Measurements from ENCODE around the gene MARCO. TPM values are rescaled to one million over a fixed set of nuclear protein-coding genes. Genes with fewer than 3 reads are reported as not detected.

MARCO gene
- total RNA-seq, 1 experiment from 2014 or later: 0.26 TPM

DNA sequence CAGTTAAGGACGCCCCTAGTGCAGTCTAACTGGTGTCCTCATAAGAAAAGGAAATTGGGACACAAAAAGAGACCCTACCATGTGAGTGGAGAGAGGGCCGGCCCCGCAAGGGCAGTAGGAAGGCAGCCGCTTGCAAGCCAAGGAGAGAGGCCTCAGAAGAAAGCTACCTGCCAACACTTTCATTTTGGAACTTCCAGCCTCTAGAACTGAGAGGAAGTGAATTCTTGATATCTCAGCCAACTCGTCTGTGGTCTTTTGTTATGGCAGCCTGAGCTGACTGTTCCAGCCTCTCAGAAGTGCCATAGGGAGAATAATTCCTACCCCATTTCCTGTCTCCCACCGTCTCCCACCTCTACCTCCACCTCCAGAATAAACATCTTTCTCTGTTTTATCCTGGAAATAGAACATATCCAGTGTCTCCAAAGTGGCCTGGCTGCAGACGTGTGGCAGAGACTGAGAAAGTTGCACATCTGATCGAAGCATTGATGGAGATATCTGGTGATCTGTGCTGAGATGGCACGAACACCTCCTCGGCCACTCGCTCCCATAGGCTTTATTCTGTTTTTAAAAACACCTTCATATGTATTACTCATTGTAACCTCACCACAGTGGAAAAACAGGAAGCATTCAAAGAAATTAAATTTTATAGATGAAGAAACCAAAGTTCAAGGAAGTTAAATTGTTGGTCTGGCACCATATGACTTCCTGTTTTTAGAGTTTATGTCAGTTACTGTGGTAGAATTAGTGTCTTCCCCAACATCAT, 39.5 kb upstream of the MARCO start:
- Histone ChIP-seq H3K27ac (ENCODE audit: low read length) (no peak overlapping the region), H3K36me3 (ENCODE audit: control insufficient read depth, insufficient read depth, low read length) (no peaks in the 10 kb centered on the region), H3K4me1 (ENCODE audit: control insufficient read depth, insufficient read depth, low read length) (no peaks in the 10 kb centered on the region), H3K9me3 (ENCODE audit: control insufficient read depth, insufficient read depth, low read depth, low read length) (no peaks in the 10 kb centered on the region), H3K27me3 (ENCODE audit: control insufficient read depth, insufficient read depth, low read length) (no peaks in the 10 kb centered on the region), H3K4me3 (ENCODE audit: low read depth in 2 of 2, low read length in 2 of 2) (no peak overlapping the region)
- no TSS peak for BruUV-seq (replicated peaks)
- in situ Hi-C loops (cut with HindIII; ENCODE audit: low pct_unique_long_range_greater_than_20kb, low sequenced_read_pairs): no loop called here
- POLR2A ChIA-PET: no interaction called here
- intact Hi-C loops (cut with micrococcal nuclease; ENCODE audit: unreplicated experiment): no loop called here
- CTCF ChIA-PET: no interaction called here
- ATAC-seq (no peak), DNase-seq (ENCODE audit: low read depth, low spot score) (no peak)
- TF ChIP-seq POLR2AphosphoS5 (IDR thresholded peaks at IDR 0.05; ENCODE audit: low read depth, low read length): no peak
- TF ChIP-seq SIN3A (IDR thresholded peaks at IDR 0.05; ENCODE audit: borderline replicate concordance, insufficient read depth, low read depth, low read length): no peak
- TF ChIP-seq, protein P1, sequence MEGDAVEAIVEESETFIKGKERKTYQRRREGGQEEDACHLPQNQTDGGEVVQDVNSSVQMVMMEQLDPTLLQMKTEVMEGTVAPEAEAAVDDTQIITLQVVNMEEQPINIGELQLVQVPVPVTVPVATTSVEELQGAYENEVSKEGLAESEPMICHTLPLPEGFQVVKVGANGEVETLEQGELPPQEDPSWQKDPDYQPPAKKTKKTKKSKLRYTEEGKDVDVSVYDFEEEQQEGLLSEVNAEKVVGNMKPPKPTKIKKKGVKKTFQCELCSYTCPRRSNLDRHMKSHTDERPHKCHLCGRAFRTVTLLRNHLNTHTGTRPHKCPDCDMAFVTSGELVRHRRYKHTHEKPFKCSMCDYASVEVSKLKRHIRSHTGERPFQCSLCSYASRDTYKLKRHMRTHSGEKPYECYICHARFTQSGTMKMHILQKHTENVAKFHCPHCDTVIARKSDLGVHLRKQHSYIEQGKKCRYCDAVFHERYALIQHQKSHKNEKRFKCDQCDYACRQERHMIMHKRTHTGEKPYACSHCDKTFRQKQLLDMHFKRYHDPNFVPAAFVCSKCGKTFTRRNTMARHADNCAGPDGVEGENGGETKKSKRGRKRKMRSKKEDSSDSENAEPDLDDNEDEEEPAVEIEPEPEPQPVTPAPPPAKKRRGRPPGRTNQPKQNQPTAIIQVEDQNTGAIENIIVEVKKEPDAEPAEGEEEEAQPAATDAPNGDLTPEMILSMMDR (IDR thresholded peaks at IDR 0.05): no peak
- no peak for TF ChIP-seq REST (IDR thresholded peaks at IDR 0.05; ENCODE audit: insufficient read depth in 1 of 2, low read depth in 2 of 2, low read length in 1 of 2)
- TF ChIP-seq TCF7L2 (IDR thresholded peaks at IDR 0.05; ENCODE audit: low read depth, low read length): no peak

DNA sequence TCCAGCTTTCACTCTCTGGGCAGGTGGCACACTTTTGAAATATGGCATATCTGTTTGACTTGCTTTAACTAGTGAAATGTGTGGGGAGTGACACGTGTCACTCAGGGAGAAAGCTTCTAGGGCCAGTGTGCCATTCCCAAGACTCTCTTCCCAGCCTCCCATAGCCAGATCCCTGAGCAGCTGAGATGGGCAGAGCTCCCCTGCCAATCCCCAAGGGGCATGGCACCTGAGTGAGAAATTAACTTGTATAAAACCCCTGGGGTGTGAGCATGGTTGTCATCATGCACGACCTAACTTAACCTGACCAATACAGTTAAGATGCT, 39.0 kb upstream of the MARCO start:
- intact Hi-C loops (cut with micrococcal nuclease; ENCODE audit: unreplicated experiment): no loop called here
- DNase-seq (ENCODE audit: low read depth, low spot score) (no peak), ATAC-seq (no peak)
- ChIA-PET CTCF (no interaction called here), POLR2A (no interaction called here)
- Histone ChIP-seq H3K4me3 (ENCODE audit: low read depth in 2 of 2, low read length in 2 of 2) (no peak overlapping the region), H3K9me3 (ENCODE audit: control insufficient read depth, insufficient read depth, low read depth, low read length) (no peaks in the 10 kb centered on the region), H3K27ac (ENCODE audit: low read length) (no peak overlapping the region), H3K36me3 (ENCODE audit: control insufficient read depth, insufficient read depth, low read length) (no peaks in the 10 kb centered on the region), H3K4me1 (ENCODE audit: control insufficient read depth, insufficient read depth, low read length) (no peaks in the 10 kb centered on the region), H3K27me3 (ENCODE audit: control insufficient read depth, insufficient read depth, low read length) (no peaks in the 10 kb centered on the region)
- BruUV-seq (replicated peaks): no TSS peak
- in situ Hi-C loops (cut with HindIII; ENCODE audit: low pct_unique_long_range_greater_than_20kb, low sequenced_read_pairs): no loop called here
- no peak for TF ChIP-seq TCF7L2 (IDR thresholded peaks at IDR 0.05; ENCODE audit: low read depth, low read length)
- no peak for TF ChIP-seq SIN3A (IDR thresholded peaks at IDR 0.05; ENCODE audit: borderline replicate concordance, insufficient read depth, low read depth, low read length)
- TF ChIP-seq, protein P1 (IDR thresholded peaks at IDR 0.05): no peak
- TF ChIP-seq POLR2AphosphoS5 (IDR thresholded peaks at IDR 0.05; ENCODE audit: low read depth, low read length): no peak
- no peak for TF ChIP-seq REST (IDR thresholded peaks at IDR 0.05; ENCODE audit: insufficient read depth in 1 of 2, low read depth in 2 of 2, low read length in 1 of 2)
